HG02571 (cell line): Measurements from ENCODE around the gene MAGEE1.
A peak's percentile ranks its signal among the peaks of the same experiment; 100 is the strongest.

Experiments used
- ATAC-seq: cut with Tn5 transposase; IDR thresholded peaks from one replicate; pipeline ENCODE4 v1.9.1; 2021; ENCODE audit warnings: mild to moderate bottlenecking, moderate library complexity; ENCODE audit not compliant: unreplicated experiment

Gene MAGEE1

GRCh38 chrX:76427560-76428242, at the start of gene MAGEE1:
MAGEE1 (plus strand) TSS chrX:76427710; CDS start chrX:76427931, 221 bp downstream.
- peak; percentile 87 for ATAC-seq

GRCh38 chrX:76398970-76399369, 28.5 kb upstream of the MAGEE1 start:
- ATAC-seq = no peak

GRCh38 chrX:76407795-76408194, 19.7 kb upstream of the MAGEE1 start:
- ATAC-seq = no peak

GRCh38 chrX:76420237-76420636, 7.3 kb upstream of the MAGEE1 start:
- no peak for ATAC-seq

GRCh38 chrX:76428243-76429130, 977 bp downstream of the MAGEE1 start:
- ATAC-seq = peak; percentile 42

- no peak for ATAC-seq
Observed at GRCh38 chrX:76433219-76433618, 5.7 kb downstream of the MAGEE1 start.

- ATAC-seq = no peak
Observed at GRCh38 chrX:76434103-76434741, 6.7 kb downstream of the MAGEE1 start.

GRCh38 chrX:76439188-76439587, 11.7 kb downstream of the MAGEE1 start:
- ATAC-seq = no peak

- ATAC-seq = no peak
Observed at GRCh38 chrX:76453737-76454406, 26.4 kb downstream of the MAGEE1 start.

GRCh38 chrX:76454456-76454927, 27.0 kb downstream of the MAGEE1 start:
- ATAC-seq = no peak

GRCh38 chrX:76477353-76477752, 49.8 kb downstream of the MAGEE1 start:
- ATAC-seq = no peak
